CD4-positive, alpha-beta T cell (primary cell): Measurements from ENCODE around the gene UCHL1. TPM values are rescaled to one million over a fixed set of nuclear protein-coding genes. Genes with fewer than 3 reads are reported as not detected.

ENCODE experiments used
- ATAC-seq: fragments of 200-7000 bp; cut with Tn5 transposase; one replicate; pipeline ENCODE4 v1.10.0; 2022; ENCODE audit warnings: mild to moderate bottlenecking; ENCODE audit not compliant: poor library complexity
- CTCF ChIA-PET: fragments of 350-600 bp; sonication (Branson Sonifier 250); formaldehyde crosslinking; loops from one replicate; lab custom pipeline; 2021; ENCODE audit warnings: antibody characterized with exemption, inconsistent platforms; lab: Charles Lee
- POLR2A ChIA-PET: fragments of 350-600 bp; sonication (Branson Sonifier 250); formaldehyde crosslinking; loops from one replicate; lab custom pipeline; 2021; ENCODE audit warnings: antibody characterized with exemption, inconsistent platforms; lab: Charles Lee
- DNase-seq, 14 experiments: peaks; one replicate each; pipeline ENCODE4 v3.0.0-alpha.2; 2013 to 2020; ENCODE audit warnings: mixed read lengths in 2 of 14
- H3K27ac ChIP-seq, 2 donors: one replicate each; pipeline versions ENCODE4 v1.5.1 to v1.7.0; 2013; ENCODE audit warnings: low read length in 2 of 2, low read depth in 1 of 2, mild to moderate bottlenecking in 1 of 2
- H3K27me3 ChIP-seq, 2 experiments: 1 replicate in 1 of 2; 2 replicates in 1 of 2; pipeline versions ENCODE4 v1.6.1 to v1.7.0; 2013; ENCODE audit warnings: low read length in 2 of 2, control low read depth in 1 of 2, mild to moderate bottlenecking in 1 of 2, moderate library complexity in 1 of 2; ENCODE audit not compliant: insufficient read depth in 2 of 2, control insufficient read depth in 1 of 2
- H3K36me3 ChIP-seq: one replicate; pipeline ENCODE4 v1.6.1; 2013; ENCODE audit warnings: low read length, control low read depth; ENCODE audit not compliant: insufficient read depth
- H3K4me1 ChIP-seq: one replicate; pipeline ENCODE4 v1.6.1; 2013; ENCODE audit warnings: low read length, control low read depth; ENCODE audit not compliant: insufficient read depth
- H3K4me3 ChIP-seq: one replicate; pipeline ENCODE4 v1.5.1; 2013; ENCODE audit warnings: mild to moderate bottlenecking, low read length, moderate library complexity
- H3K9me3 ChIP-seq, 2 experiments: 1 replicate in 1 of 2; 2 replicates in 1 of 2; pipeline versions ENCODE4 v1.6.1 to v1.7.0; 2013; ENCODE audit warnings: low read length in 2 of 2, mild to moderate bottlenecking in 2 of 2, control low read depth in 1 of 2, moderate library complexity in 1 of 2; ENCODE audit not compliant: control insufficient read depth in 1 of 2, insufficient read depth in 1 of 2
- H3K27ac Mint-ChIP-seq: one replicate; pipeline ENCODE4 v1.8.0; 2020; ENCODE audit warnings: mixed read lengths
- H3K27me3 Mint-ChIP-seq: one replicate; pipeline ENCODE4 v1.8.0; 2021; ENCODE audit warnings: mixed read lengths
- H3K36me3 Mint-ChIP-seq: one replicate; pipeline ENCODE4 v1.8.0; 2021; ENCODE audit warnings: low read depth, mixed read lengths
- H3K4me1 Mint-ChIP-seq: one replicate; pipeline ENCODE4 v1.8.0; 2021; ENCODE audit warnings: low read depth, mixed read lengths
- H3K4me3 Mint-ChIP-seq: one replicate; pipeline ENCODE4 v1.8.0; 2020; ENCODE audit warnings: mild to moderate bottlenecking, mixed read lengths
- H3K9me3 Mint-ChIP-seq: one replicate; pipeline ENCODE4 v1.8.0; 2020; ENCODE audit warnings: mixed read lengths
- intact Hi-C, 2 experiments: fragments of 100-400 bp; cut with DNase I in 1 of 2; cut with micrococcal nuclease in 1 of 2; formaldehyde crosslinking; loops; one replicate each; pipeline versions ENCODE4 v1.15.1 to v1.9.0; 2023 to 2025; cut with DNase I, micrococcal nuclease
- total RNA-seq, 174 experiments: library from RNA in 2 of 174; stranded (reverse) in 2 of 174; gene quantifications; one replicate each; pipeline ENCODE4 v1.2.3 and lab custom pipeline; 2021 to 2026
- TF ChIP-seq, protein P1 (sequence below): fragments of 200-600 bp; IDR thresholded peaks from one replicate; pipeline ENCODE4 v1.8.0; 2022; ENCODE audit warnings: antibody characterized with exemption, mild to moderate bottlenecking

UCHL1 gene
- total RNA-seq, 2 experiments from 2014 or later: not detected

DNA sequence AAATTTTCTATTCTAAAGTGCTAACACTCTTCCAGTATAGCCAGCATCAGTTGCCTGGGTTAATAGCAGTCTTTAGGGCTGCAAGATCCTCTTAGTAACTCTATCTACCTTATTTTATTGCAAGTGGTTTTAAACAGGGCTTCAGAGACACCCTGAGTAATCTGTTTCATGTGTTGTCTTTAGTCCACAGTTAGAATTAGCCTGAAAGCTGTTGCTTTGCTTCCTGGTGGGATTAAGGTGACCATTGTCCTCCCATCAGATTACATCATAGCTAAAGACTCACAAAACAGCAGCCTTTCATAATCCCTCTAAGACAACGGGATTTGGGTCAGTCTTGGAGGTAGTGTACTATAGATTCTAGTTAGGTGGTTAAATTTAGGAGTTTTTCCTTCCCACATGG is 7.5 kb downstream of the UCHL1 start:
- ChIA-PET CTCF (no interaction called here), POLR2A (no interaction called here)
- Histone ChIP-seq H3K27ac (no peak overlapping the region), H3K9me3 (no peaks in the 10 kb centered on the region), H3K27me3 (peaks cover 2 to 4% of the 10 kb centered on the region in 2 experiments), H3K36me3 (no peaks in the 10 kb centered on the region), H3K4me1 (no peaks in the 10 kb centered on the region), H3K4me3 (no peak overlapping the region)
- Mint-ChIP-seq H3K27me3 (peaks cover 40% of the 10 kb centered on the region), H3K9me3 (no peaks in the 10 kb centered on the region), H3K4me3 (no peak overlapping the region), H3K36me3 (no peaks in the 10 kb centered on the region), H3K4me1 (no peaks in the 10 kb centered on the region), H3K27ac (no peak overlapping the region)
- intact Hi-C loops: no loop called here
- ATAC-seq (no peak), DNase-seq (no peak)
- TF ChIP-seq, protein P1, sequence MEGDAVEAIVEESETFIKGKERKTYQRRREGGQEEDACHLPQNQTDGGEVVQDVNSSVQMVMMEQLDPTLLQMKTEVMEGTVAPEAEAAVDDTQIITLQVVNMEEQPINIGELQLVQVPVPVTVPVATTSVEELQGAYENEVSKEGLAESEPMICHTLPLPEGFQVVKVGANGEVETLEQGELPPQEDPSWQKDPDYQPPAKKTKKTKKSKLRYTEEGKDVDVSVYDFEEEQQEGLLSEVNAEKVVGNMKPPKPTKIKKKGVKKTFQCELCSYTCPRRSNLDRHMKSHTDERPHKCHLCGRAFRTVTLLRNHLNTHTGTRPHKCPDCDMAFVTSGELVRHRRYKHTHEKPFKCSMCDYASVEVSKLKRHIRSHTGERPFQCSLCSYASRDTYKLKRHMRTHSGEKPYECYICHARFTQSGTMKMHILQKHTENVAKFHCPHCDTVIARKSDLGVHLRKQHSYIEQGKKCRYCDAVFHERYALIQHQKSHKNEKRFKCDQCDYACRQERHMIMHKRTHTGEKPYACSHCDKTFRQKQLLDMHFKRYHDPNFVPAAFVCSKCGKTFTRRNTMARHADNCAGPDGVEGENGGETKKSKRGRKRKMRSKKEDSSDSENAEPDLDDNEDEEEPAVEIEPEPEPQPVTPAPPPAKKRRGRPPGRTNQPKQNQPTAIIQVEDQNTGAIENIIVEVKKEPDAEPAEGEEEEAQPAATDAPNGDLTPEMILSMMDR: no peak

DNA sequence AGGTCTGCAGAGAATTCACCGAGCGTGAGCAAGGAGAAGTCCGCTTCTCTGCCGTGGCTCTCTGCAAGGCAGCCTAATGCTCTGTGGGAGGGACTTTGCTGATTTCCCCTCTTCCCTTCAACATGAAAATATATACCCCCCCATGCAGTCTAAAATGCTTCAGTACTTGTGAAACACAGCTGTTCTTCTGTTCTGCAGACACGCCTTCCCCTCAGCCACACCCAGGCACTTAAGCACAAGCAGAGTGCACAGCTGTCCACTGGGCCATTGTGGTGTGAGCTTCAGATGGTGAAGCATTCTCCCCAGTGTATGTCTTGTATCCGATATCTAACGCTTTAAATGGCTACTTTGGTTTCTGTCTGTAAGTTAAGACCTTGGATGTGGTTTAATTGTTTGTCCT is 11.3 kb downstream of the UCHL1 start:
- TF ChIP-seq, protein P1: no peak

DNA sequence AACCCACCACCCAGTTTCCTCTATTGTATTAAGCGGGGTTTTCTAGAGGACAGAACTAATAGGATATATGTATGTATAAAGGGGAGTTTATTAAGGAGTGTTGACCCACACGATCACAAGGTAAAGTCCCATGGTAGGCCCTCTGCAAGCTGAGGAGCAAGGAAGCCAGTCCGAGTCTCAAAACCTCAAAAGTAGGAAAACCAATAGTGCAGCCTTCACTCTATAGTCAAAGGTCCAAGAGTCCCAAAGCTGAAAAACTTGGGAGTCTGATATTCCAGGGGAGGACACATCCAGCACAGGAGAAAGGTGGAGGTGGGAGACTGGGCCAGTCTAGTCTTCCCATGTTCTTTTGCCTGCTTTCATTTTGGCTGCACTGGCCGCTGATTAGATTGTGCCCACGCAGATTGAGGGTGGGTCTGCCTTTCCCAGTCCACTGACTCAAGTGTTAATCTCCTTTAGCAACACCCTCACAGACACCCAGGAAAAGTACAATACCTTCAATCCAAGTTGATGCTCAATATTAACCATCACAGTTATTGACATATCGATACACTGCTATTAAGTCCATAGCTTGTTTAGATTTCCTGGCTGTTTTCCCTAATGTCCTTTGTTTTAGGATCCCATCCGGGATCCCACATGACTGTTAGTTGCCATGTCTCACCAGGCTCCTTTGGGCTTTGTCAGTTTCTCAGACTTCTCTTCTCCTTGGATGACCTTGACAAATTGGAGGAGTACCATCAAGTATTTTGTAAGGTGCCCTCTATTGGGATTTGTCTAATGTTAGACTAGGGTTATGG is 12.2 kb downstream of the UCHL1 start:
- H3K4me3 Mint-ChIP-seq: no peak overlapping the region
- ATAC-seq (no peak), DNase-seq (no peak)
- TF ChIP-seq, protein P1: no peak
- H3K36me3 ChIP-seq: no peaks in the 10 kb centered on the region
- no peaks in the 10 kb centered on the region for H3K9me3 Mint-ChIP-seq
- CTCF ChIA-PET: no interaction called here
- no peaks in the 10 kb centered on the region for H3K9me3 ChIP-seq
- H3K4me1 Mint-ChIP-seq: no peaks in the 10 kb centered on the region
- no peaks in the 10 kb centered on the region for H3K36me3 Mint-ChIP-seq
- H3K27me3 ChIP-seq: no peaks in the 10 kb centered on the region
- H3K27me3 Mint-ChIP-seq: peaks cover 5% of the 10 kb centered on the region
- H3K4me3 ChIP-seq: no peak overlapping the region
- POLR2A ChIA-PET: no interaction called here
- intact Hi-C loops: no loop called here
- no peaks in the 10 kb centered on the region for H3K4me1 ChIP-seq
- no peak overlapping the region for H3K27ac Mint-ChIP-seq
- H3K27ac ChIP-seq: no peak overlapping the region

More for the DNA sequence above, 11.3 kb downstream of the UCHL1 start:
- no peak overlapping the region for H3K27ac ChIP-seq
- H3K27ac Mint-ChIP-seq: no peak overlapping the region
- H3K27me3 Mint-ChIP-seq: peaks cover 14% of the 10 kb centered on the region
- no peaks in the 10 kb centered on the region for H3K4me1 Mint-ChIP-seq
- H3K27me3 ChIP-seq: no peaks in the 10 kb centered on the region
- H3K9me3 Mint-ChIP-seq: no peaks in the 10 kb centered on the region
- DNase-seq (no peak), ATAC-seq (no peak)
- ChIA-PET CTCF (no interaction called here), POLR2A (no interaction called here)
- H3K4me3 ChIP-seq: no peak overlapping the region
- H3K9me3 ChIP-seq: no peaks in the 10 kb centered on the region
- intact Hi-C loops: no loop called here
- H3K4me3 Mint-ChIP-seq: no peak overlapping the region
- H3K4me1 ChIP-seq: no peaks in the 10 kb centered on the region
- H3K36me3 Mint-ChIP-seq: no peaks in the 10 kb centered on the region
- H3K36me3 ChIP-seq: no peaks in the 10 kb centered on the region
